ENCODE data around the gene OR10T2.
"Not testable (repeated sequence)": the region's sequence is repeated elsewhere in the genome, so short reads cannot be mapped to it uniquely, and the experiment has no call there.

Gene OR10T2, protein sequence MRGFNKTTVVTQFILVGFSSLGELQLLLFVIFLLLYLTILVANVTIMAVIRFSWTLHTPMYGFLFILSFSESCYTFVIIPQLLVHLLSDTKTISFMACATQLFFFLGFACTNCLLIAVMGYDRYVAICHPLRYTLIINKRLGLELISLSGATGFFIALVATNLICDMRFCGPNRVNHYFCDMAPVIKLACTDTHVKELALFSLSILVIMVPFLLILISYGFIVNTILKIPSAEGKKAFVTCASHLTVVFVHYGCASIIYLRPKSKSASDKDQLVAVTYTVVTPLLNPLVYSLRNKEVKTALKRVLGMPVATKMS

DNA sequence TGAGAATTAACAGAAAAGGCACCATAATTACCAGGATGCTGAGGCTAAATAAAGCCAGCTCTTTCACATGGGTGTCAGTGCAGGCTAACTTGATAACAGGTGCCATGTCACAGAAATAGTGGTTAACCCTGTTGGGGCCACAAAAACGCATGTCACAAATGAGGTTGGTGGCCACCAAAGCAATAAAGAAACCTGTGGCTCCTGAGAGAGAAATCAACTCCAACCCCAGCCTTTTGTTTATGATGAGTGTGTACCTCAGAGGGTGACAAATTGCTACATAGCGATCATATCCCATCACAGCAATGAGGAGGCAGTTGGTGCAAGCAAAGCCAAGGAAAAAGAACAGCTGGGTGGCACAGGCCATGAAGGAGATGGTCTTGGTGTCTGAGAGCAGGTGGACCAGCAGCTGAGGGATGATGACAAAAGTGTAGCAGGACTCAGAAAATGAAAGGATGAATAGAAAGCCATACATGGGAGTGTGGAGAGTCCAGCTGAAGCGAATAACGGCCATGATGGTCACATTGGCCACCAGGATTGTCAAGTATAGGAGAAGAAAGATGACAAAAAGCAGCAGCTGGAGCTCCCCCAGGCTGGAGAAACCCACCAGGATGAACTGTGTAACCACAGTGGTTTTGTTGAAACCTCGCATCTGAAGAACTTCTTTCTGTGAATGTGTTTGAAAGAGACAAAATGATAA, at the start of gene OR10T2:
Gene OR10T2, minus strand, starts transcription at position 649 of the 697 bp plus-strand sequence. Its CDS starts 0 bp downstream, at position 649.
- no peak for DNase-seq

- DNase-seq = no peak
These were observed 46.1 kb upstream of the OR10T2 start for GRCh38 chr1:158445376-158445775.

- no peak for DNase-seq
These were observed 35.5 kb upstream of the OR10T2 start for GRCh38 chr1:158434741-158435140.

GRCh38 chr1:158430163-158430562, 30.9 kb upstream of the OR10T2 start:
- DNase-seq = not testable (repeated sequence)

DNA sequence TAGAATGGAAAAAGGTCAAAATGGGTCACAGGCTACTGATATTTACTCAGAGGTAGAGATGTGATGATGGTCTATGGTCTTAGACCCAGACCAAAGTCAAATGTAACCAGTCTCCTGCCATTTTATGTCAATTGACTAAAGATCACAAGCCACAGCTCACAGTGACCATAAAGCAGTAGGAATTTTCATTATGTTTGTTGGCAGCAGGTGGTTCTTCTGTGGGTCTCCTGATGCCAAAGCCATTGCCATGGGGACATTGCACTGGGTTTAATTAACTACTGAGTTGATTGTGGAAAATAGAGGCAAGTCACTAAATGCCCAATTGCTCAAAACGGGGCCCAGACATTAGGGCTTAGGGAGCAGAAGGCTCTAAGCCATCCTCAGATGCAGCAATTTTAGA, 26.9 kb upstream of the OR10T2 start, which contains the start of gene OR10K2:
Gene OR10K2, minus strand, starts transcription at position 101 of the 400 bp plus-strand sequence. CDS start 5,371 bp downstream, outside the sequence.
- DNase-seq = no peak

GRCh38 chr1:158425027-158425426, 25.8 kb upstream of the OR10T2 start:
- no peak for DNase-seq

DNA sequence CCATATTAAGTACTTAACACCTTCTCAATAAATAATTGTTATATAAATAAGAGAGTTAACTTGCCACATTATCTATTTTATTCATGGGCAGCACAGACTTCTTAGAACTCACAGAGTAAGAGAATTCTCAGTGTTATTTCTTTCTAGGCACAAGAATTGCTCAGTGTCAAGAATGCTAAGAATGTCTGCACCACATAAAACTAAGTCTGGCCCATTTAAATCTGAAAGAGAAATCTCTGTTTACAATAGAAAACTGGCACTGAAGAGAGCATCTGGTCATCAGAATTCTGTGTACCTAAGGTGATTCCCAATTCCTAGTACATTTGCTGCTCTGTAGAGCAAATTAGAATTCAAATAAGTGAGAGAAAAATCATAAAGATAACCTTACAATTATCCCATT, 22.9 kb upstream of the OR10T2 start:
- DNase-seq = no peak

DNA sequence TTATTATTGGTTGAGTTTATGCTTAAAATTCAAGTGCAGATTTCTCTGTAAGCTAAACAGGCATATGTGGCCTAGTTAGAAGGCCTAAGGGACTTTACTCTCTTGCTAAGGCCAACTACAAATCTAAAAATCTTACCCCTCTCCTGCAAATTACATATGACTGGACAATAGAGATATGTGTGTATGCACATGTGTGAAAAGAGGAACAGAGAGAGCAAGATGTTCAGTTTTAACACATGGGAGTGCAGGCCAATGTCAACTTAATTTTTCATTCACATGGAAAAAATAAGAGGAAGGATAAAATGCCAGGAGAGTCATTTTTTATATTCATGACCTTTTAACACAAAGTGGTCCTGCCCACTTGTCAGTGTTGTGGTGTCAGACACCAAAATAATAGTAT, 18.3 kb upstream of the OR10T2 start:
- no peak for DNase-seq

- no peak for DNase-seq
These were observed 15.5 kb upstream of the OR10T2 start for GRCh38 chr1:158414651-158415345.

GRCh38 chr1:158407092-158407491, 7.8 kb upstream of the OR10T2 start:
- no peak for DNase-seq

DNA sequence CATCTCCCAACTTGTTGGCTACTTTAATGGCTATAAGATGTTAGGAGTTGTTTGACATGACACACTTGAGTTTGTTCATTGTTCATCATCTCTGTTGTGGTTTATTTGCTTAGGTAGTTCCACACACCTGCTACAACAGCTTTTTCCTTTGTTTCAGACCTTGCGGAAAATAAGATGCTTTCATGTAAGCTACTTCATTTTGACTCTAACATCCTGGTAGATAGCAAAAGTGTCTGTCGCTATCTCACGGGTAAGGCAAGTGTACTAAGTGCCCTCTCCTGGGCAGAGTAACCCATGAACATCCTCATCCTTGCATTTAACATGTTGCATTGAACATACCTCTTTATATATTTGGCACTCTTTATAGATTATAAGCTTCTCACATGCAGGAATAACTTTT, 1.6 kb upstream of the OR10T2 start:
- no peak for DNase-seq

- no peak for DNase-seq
These were observed 2.6 kb downstream of the OR10T2 start for GRCh38 chr1:158396646-158397045.

- DNase-seq = no peak
These were observed 5.8 kb downstream of the OR10T2 start for GRCh38 chr1:158393476-158393875.

DNA sequence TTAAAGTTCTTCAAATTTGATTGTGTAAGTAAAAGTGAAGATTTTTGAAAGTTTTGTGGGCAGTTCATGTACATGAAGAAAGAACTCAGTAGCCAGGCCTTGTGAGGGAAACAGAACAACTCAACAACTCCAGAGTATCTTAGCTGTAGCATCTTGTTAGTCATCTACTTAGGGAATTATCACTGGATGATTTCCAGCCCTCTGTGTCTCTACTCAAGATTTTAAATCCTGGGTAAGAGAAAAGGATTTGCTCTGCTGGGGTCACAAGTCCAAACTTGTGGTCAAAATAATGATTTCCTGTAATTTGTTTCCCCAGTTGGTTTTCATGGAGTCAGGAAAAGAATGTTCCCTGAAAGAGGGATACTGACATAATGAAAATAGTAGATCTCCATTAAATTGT, 8.2 kb downstream of the OR10T2 start:
- DNase-seq = no peak

DNA sequence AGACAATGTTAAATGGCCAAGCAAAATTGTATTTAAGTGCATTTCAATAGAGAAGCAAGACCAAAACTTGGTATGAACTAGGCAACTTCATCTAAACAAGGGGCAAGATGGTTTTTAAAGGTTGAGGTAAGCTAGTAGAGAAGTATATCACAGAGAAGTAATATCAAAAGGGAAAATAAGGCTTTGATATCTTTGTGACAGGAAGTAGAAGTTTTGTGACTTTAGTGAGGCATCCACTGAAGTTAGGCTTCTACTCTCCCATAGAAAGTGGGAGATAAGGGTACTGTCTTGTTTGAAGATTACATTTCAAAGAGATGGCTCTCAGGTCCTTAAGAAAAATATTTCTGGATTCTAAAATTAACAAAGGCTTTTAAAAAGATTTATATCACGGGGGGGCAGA, 8.9 kb downstream of the OR10T2 start:
- no peak for DNase-seq

DNA sequence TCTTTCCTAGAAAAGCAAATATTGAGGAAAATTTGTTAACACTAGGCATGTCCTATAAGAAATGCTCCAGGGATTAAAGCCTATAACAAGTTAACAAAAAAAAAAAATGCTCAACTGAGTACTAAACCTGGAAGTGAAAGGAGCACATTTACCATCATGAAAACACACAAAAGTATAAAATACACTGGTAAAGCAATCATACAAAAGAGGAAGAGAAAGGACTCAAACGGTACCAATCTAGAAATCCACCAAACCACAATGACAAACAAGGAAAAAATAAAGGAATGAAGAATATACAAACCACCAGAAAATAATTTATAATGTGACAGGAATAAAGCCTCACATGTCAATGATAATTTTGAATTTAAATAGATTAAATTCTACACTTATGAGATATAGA, 24.4 kb downstream of the OR10T2 start:
- DNase-seq = no peak

DNA sequence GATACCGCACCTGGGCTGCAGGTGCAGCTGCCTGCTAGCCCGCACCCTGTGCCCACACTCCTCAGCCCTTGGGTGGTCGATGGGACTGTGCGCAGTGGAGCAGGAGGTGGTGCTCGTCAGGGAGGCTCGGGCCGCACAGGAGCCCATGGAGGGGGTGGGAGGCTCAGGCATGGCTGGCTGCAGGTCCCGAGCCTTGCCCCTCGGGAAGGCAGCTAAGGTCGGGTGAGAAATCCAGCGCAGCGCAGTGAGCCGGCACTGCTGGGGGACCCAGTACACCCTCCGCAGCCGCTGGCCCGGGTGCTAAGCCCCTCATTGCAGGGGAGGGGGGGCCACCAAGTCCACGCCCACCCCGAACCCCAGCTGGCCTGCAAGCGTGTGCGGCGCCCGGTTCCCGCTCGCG, 25.2 kb downstream of the OR10T2 start:
- DNase-seq = not testable (repeated sequence)

- no peak for DNase-seq
These were observed 27.9 kb downstream of the OR10T2 start for GRCh38 chr1:158371188-158371953.

- no peak for DNase-seq
These were observed 32.5 kb downstream of the OR10T2 start for GRCh38 chr1:158366783-158367182.

DNA sequence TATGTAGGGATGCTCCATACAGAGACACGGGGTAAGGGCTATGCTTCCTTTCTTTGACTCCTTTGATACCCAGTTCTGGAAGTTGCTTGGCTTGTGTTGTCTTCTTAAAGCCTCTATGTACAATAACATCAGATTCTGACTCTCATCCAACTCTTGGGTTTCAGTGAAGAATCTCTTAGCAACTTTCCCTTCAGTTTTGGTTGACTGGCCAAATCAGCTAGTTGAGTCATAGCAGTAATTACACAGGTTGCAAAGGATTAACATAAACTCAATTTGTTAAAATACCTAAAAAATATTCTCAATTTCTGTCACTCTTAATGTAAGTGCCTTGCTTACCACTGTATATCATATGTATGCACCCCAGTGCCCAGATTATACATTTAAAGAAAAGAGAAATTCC, 36.3 kb downstream of the OR10T2 start:
- DNase-seq = no peak

- no peak for DNase-seq
These were observed 36.8 kb downstream of the OR10T2 start for GRCh38 chr1:158362482-158362881.

DNA sequence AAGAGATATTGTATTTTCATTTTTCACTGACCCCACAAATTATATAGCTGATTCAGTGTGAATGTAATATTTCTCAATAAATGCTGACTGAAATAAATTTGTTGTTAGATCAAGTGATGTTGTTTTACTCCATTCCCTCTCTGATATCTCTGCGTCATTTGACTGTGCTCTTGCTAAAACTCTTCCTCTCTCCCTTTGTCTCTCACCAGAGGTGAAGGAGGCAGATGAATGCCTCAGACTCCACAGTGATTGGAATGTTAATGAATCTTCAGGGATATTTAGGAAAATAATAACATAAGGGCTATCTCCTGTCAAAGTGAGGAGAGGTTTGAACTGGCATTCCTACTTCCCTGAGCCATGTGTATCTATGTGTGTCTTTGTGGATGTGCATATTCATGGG, 41.8 kb downstream of the OR10T2 start:
- no peak for DNase-seq

- no peak for DNase-seq
These were observed 42.6 kb downstream of the OR10T2 start for GRCh38 chr1:158356616-158357015.

All from HCEC 1CT (cell line).